ENCODE results near the gene TFF3.

The TFF3 gene

DNA sequence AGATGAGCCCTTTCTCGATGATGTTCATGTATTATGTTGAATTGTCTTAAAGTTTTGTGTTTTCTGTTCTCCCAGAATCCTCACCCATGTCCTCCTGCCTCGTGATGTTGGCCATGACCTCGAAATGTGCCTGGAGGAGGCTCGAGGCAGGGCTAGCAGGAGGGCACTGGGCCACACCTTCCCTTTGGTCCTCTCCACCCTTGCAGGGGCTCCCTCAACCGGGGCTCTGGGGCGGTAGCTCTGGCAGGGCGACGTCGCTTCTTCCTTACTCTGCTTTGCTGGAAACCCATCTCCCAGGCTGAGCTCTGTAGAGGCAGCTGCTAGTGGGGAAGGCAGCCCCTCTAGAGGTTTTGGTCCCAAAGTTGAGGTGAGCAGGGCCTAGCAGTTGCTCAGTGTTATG is 14.3 kb downstream of the TFF3 start:
- TF ChIP-seq, protein P1, sequence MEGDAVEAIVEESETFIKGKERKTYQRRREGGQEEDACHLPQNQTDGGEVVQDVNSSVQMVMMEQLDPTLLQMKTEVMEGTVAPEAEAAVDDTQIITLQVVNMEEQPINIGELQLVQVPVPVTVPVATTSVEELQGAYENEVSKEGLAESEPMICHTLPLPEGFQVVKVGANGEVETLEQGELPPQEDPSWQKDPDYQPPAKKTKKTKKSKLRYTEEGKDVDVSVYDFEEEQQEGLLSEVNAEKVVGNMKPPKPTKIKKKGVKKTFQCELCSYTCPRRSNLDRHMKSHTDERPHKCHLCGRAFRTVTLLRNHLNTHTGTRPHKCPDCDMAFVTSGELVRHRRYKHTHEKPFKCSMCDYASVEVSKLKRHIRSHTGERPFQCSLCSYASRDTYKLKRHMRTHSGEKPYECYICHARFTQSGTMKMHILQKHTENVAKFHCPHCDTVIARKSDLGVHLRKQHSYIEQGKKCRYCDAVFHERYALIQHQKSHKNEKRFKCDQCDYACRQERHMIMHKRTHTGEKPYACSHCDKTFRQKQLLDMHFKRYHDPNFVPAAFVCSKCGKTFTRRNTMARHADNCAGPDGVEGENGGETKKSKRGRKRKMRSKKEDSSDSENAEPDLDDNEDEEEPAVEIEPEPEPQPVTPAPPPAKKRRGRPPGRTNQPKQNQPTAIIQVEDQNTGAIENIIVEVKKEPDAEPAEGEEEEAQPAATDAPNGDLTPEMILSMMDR (conservative IDR thresholded peaks at IDR 0.05; ENCODE audit: low read depth, low read length) = no peak
- no peak for DNase-seq (ENCODE audit: low read depth)
- H3K4me3 ChIP-seq (ENCODE audit: low read depth, low read length) = no peak overlapping the region

DNA sequence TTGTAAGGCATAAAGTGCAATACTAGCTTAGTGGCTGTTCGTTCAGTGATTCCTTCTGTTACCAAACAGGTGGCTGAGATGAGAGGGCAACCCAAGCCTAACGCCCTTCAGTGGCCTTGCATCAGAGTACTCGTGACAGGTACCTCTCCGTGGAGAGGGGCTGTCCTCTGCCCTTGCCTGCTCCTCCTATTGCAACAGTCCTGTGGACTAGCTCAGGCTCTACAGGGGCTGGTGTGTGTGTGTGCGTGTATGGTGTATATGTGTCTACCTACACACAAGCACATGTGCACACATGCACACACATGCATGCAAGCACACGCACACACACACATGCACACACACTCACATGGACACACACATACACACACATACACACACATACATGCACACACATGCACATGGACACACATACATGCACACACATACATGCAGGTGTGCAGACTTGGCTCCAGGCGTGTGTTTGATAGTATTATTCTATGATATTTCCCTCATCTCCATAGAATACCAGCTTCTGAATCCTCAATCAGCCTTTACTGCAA is 15.1 kb downstream of the TFF3 start:
- H3K4me3 ChIP-seq (ENCODE audit: low read depth, low read length) = no peak overlapping the region
- no peak for DNase-seq (ENCODE audit: low read depth)
- TF ChIP-seq, protein P1 (conservative IDR thresholded peaks at IDR 0.05; ENCODE audit: low read depth, low read length) = no peak

DNA sequence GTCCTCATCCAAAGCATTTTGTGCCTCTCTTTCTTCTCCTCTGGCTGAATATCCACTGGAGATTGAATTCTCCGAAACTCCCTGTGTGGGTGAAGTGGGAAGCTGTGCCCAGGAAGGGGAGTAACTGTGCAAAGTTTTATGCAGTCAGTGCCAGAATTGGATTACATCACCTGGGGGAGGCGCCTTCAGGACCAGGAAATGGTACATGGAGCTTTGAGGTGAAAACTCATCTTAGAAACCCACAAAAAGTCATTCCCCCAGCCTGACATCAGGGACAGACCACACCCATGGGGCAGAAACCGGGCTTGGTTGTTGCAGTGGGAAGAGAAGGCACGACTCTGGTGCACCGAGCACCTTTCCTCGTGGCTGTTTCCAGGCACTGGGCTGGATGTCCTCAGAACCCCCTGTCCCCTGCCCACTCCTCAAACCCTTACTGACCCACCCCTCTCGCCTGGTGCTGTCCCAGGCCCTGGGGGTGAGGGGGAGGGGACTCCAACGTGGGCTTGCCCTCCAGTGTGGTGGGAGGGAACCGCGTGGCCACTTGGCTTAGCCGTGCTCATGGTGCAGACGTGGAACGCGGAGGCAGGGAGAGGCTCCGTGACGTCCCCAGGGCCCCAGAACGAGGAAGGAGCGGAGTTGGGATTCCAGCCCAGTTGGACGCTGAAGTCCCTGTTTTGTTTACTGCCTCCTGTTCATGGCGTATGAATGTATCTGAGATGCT is 15.7 kb downstream of the TFF3 start:
- no peak overlapping the region for H3K4me3 ChIP-seq (ENCODE audit: low read depth, low read length)
- DNase-seq (ENCODE audit: low read depth) = no peak

DNA sequence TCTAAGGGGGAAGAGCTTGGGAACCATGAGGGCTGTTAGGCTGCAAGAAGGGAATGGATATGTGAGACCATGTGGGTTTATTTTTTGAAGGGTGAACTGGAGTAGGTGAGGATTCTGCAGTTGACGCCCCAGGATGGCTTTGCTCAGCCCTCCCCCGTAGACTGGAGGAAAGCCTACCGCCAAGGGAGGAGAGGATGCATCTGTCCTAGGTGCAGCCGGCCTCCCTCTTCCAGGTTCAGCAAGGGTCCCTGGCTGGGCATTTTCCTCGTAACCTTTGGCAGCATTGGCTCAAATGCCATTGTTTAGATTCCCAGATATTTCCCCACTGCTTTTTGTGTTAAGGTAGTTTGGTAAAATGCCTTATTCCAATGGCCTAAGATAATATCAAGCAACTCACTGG is 16.6 kb downstream of the TFF3 start:
- no peak overlapping the region for H3K4me3 ChIP-seq (ENCODE audit: low read depth, low read length)
- TF ChIP-seq, protein P1 (conservative IDR thresholded peaks at IDR 0.05; ENCODE audit: low read depth, low read length) = no peak
- no peak for DNase-seq (ENCODE audit: low read depth)

More for the DNA sequence above, 15.7 kb downstream of the TFF3 start:
- TF ChIP-seq, protein P1 (conservative IDR thresholded peaks at IDR 0.05; ENCODE audit: low read depth, low read length) = no peak

DNA sequence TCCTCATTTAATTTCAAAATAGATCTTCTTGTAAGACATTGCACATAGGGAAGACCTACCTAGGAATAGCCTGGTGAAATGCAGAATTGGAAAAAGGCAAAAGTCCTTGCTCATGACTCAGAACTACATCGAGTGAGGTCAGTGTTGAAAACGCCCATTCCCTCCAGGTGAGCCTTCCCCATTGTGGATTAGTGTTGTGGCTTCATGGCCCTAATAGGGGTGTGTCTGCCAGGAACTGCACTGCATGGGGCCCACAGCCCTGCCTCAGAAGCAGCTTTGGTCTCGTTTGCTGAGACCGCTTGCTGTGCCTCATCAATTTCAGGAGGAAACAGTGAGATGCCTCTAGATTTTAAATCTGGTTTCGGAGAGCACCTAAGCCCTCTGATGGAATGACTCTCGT is 17.0 kb downstream of the TFF3 start:
- no peak overlapping the region for H3K4me3 ChIP-seq (ENCODE audit: low read depth, low read length)
- TF ChIP-seq, protein P1 (conservative IDR thresholded peaks at IDR 0.05; ENCODE audit: low read depth, low read length) = no peak
- DNase-seq (ENCODE audit: low read depth) = no peak

DNA sequence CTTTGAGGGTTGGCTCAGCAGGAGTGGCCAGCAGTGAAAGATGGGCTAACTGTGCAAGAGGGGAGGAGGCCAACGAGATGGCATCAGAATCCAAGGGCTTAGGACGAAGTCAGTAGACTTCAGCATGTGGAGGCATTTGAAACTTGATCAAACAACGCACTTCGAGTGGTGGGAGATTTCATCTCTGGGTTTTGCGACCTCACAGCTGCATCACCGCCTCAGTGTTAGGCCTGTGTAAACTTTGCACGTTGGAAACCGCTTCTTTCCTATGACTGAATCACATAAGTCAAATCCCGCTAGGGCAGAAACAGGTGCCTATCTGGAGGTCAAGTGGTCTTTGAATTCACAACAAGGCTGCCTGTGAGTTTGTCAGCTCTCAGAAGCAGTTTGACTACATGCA is 17.8 kb downstream of the TFF3 start:
- DNase-seq (ENCODE audit: low read depth) = no peak
- no peak overlapping the region for H3K4me3 ChIP-seq (ENCODE audit: low read depth, low read length)
- TF ChIP-seq, protein P1 (conservative IDR thresholded peaks at IDR 0.05; ENCODE audit: low read depth, low read length) = no peak

DNA sequence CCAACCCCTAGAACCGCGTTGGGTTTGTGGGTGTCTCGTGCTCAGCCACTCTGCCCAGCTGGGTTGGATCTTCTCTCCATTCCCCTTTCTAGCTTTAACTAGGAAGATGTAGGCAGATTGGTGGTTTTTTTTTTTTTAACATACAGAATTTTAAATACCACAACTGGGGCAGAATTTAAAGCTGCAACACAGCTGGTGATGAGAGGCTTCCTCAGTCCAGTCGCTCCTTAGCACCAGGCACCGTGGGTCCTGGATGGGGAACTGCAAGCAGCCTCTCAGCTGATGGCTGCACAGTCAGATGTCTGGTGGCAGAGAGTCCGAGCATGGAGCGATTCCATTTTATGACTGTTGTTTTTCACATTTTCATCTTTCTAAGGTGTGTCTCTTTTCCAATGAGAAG is 18.7 kb downstream of the TFF3 start:
- DNase-seq (ENCODE audit: low read depth) = no peak
- no peak overlapping the region for H3K4me3 ChIP-seq (ENCODE audit: low read depth, low read length)
- TF ChIP-seq, protein P1 (conservative IDR thresholded peaks at IDR 0.05; ENCODE audit: low read depth, low read length) = no peak
